Pancreas (tissue), 10 donors: ENCODE measurements around the gene GSS. TPM values are rescaled to one million over a fixed set of nuclear protein-coding genes. Genes with fewer than 3 reads are reported as not detected.

Source experiments
- ATAC-seq, 4 donors: fragments of 200-7000 bp; cut with Tn5 transposase; one replicate each; pipeline versions ENCODE4 v1.8.0 to v1.9.1; 2020; ENCODE audit warnings: mild to moderate bottlenecking in 4 of 4, moderate library complexity in 4 of 4
- DNase-seq, 6 donors: peaks; one replicate each; pipeline ENCODE4 v3.0.0-alpha.2; 2020
- FAIRE-seq: peaks from 2 replicates; lab custom pipeline; 2012; peaks lifted over from hg19 to GRCh38; lab: Jason Lieb, UNC
- H3K27ac ChIP-seq, 4 donors: fragments of 200-600 bp; sonication (generic); 1 replicate in 3 of 4; 2 replicates in 1 of 4; pipeline versions ENCODE4 v1.5.0 to v1.8.0; 2020
- H3K27me3 ChIP-seq, 4 donors: fragments of 200-600 bp; one replicate each; pipeline ENCODE4 v1.8.0; 2021
- H3K36me3 ChIP-seq, 3 donors: fragments of 200-600 bp; sonication (generic) in 1 of 3; one replicate each; pipeline versions ENCODE4 v1.5.0 to v1.8.0; 2020 to 2021
- H3K4me1 ChIP-seq, 3 donors: fragments of 200-600 bp; one replicate each; pipeline ENCODE4 v1.8.0; 2021
- H3K4me3 ChIP-seq, 4 donors: fragments of 200-600 bp; sonication (generic) in 2 of 4; one replicate each; pipeline versions ENCODE4 v1.5.0 to v1.8.0; 2020 to 2021
- H3K9me3 ChIP-seq, 4 donors: fragments of 200-600 bp; one replicate each; pipeline ENCODE4 v1.8.0; 2021
- CTCF ChIP-seq, 4 donors: fragments of 200-600 bp; sonication (generic) in 3 of 4; IDR thresholded peaks; one replicate each; pipeline versions ENCODE4 v1.5.0 to v1.8.0; 2021; ENCODE audit warnings: antibody characterized with exemption in 4 of 4
- WGBS, 2 donors: extraction: QIAGEN DNeasy Blood & Tissue Kit; methylation state at CpG; one replicate each; pipeline ENCODE4 v1.1.7; 2013; 5-methylcytosine and 5-hydroxymethylcytosine counted together
- intact Hi-C, 3 donors: fragments of 100-400 bp; cut with DNase I; formaldehyde crosslinking; loops; one replicate each; pipeline versions ENCODE4 v1.11.1 to v1.14.2; 2022
- polyA plus RNA-seq, 2 donors: library from polyadenylated mRNA; stranded (reverse); fragments of 200-250 nt; gene quantifications; one replicate each; pipeline ENCODE4 v1.2.3, GENCODE V29; 2013
- total RNA-seq, 6 donors: library from RNA; stranded (reverse); fragmentation: NEBNext Ultra II Directional in 4 of 6; extraction: Animal tissue kit (Norgen Biotek cat#: 25700) in 4 of 6; gene quantifications; one replicate each; pipeline versions ENCODE4 v1.2.1 to v1.2.4, GENCODE V29; 2021 to 2023
- donor health status: healthy with polysubstance abuse.
- donor health status: DM: no; HTN: no; CAD: no; lungs with moderate emphysema.
- donor health status: DM: no; HTN: no; CAD: no.
- donor health status: control.
- donor health status: control.
- donor health status: Bipolar disorder and iron deficiency.
- donor health status: DM: yes; HTN: yes; CAD: no.
- donor health status: DM: no; HTN: no; CAD: no.
- donor health status: DM: no; HTN: no; CAD: no.
- donor health status: DM: yes; HTN: yes; CAD: no.

Gene GSS
- total and polyA plus RNA-seq, 8 donors, result 6.7 to 32.2 (median 14.4) TPM

GRCh38 chr20:34954904-34955230 is 739 bp downstream of the GSS start:
- no peak for TF ChIP-seq CTCF (IDR thresholded peaks at IDR 0.05)
- intact Hi-C loops, result loop anchor here in 1 of 3 donors (10.0 kb wide), 1 partner anchor 80 kb away; the partner anchor contains the start of genes ACSS2 and GGT7
- H3K9me3 ChIP-seq, result no peaks in the 10 kb centered on the region
- WGBS, 2 donors, result 5% methylated on average over 13 of the region's 13 CpGs
- DNase-seq (no peak), ATAC-seq (peak in 1 of 4 donors; percentile 10), FAIRE-seq (no peak)
- H3K36me3 ChIP-seq, result no peaks in the 10 kb centered on the region
- no peaks in the 10 kb centered on the region for H3K27me3 ChIP-seq
- peak overlapping the region in 3 of 4 donors; percentile 69 to 86 (median 77) for H3K27ac ChIP-seq
- peaks cover 0 to 4% (median 0%) of the 10 kb centered on the region in 3 donors for H3K4me1 ChIP-seq
- peak overlapping the region; percentile 44 to 75 (median 57) for H3K4me3 ChIP-seq

- ATAC-seq (no peak), FAIRE-seq (no peak), DNase-seq (no peak)
- peaks cover 0 to 4% (median 0%) of the 10 kb centered on the region in 3 donors for H3K4me1 ChIP-seq
- 79 to 80% methylated on average over 7 of the region's 7 CpGs for WGBS, 2 donors
- H3K27ac ChIP-seq, result no peak overlapping the region
- H3K36me3 ChIP-seq, result no peaks in the 10 kb centered on the region
- H3K9me3 ChIP-seq, result no peaks in the 10 kb centered on the region
- no peak for TF ChIP-seq CTCF (IDR thresholded peaks at IDR 0.05)
- H3K27me3 ChIP-seq, result no peaks in the 10 kb centered on the region
- intact Hi-C loops, result loop anchor here in 1 of 3 donors (10.0 kb wide), 1 partner anchor 79 kb away; the partner anchor contains the start of genes ACSS2 and GGT7
- H3K4me3 ChIP-seq, result no peak overlapping the region
Observed at GRCh38 chr20:34953960-34954359, 1.6 kb downstream of the GSS start.

DNA sequence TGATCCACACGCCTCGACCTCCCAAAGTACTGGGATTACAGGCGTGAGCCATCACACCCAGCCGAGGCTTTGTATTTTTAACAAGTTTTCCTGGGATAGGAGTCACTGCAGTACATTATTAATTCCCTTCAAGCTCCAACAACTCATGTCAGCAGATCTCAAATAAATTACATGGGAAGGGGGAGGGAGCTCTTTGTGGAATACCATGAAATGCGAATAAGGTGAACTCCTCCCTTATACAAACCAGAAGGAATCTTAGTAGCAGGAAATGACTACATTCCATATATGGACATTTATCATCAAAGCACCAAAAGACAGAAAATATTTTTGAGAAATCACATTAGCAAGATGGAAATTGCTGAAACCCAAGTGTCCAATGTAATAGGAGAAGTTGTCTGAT is 2.9 kb downstream of the GSS start:
- H3K4me1 ChIP-seq, result peaks cover 0 to 4% (median 0%) of the 10 kb centered on the region in 3 donors
- H3K27me3 ChIP-seq, result no peaks in the 10 kb centered on the region
- H3K4me3 ChIP-seq, result no peak overlapping the region
- DNase-seq (no peak), ATAC-seq (no peak), FAIRE-seq (no peak)
- intact Hi-C loops, result loop anchor here in 1 of 3 donors (10.0 kb wide), 1 partner anchor 78 kb away; the partner anchor contains the start of genes ACSS2 and GGT7
- no peaks in the 10 kb centered on the region for H3K36me3 ChIP-seq
- TF ChIP-seq CTCF (IDR thresholded peaks at IDR 0.05), result no peak
- no peak overlapping the region for H3K27ac ChIP-seq
- no peaks in the 10 kb centered on the region for H3K9me3 ChIP-seq
- WGBS, 2 donors, result 82 to 83% methylated on average over 5 of the region's 5 CpGs

GRCh38 chr20:34951652-34952051 is 4.0 kb downstream of the GSS start:
- no peak for TF ChIP-seq CTCF (IDR thresholded peaks at IDR 0.05)
- peaks cover 0 to 4% (median 0%) of the 10 kb centered on the region in 3 donors for H3K4me1 ChIP-seq
- H3K4me3 ChIP-seq, result no peak overlapping the region
- FAIRE-seq, result no peak
- no peaks in the 10 kb centered on the region for H3K27me3 ChIP-seq
- no peak for DNase-seq
- ATAC-seq, result no peak
- WGBS, 2 donors, result 87% methylated on average over 8 of the region's 8 CpGs
- no peaks in the 10 kb centered on the region for H3K9me3 ChIP-seq
- no peaks in the 10 kb centered on the region for H3K36me3 ChIP-seq
- no peak overlapping the region for H3K27ac ChIP-seq
- intact Hi-C loops, result loop anchor here in 1 of 3 donors (10.0 kb wide), 1 partner anchor 77 kb away; the partner anchor contains the start of genes ACSS2 and GGT7

- intact Hi-C loops, result loop anchor here in 1 of 3 donors (10.0 kb wide), 1 partner anchor 76 kb away; the partner anchor contains the start of genes ACSS2 and GGT7
- peaks cover 0 to 4% (median 0%) of the 10 kb centered on the region in 3 donors for H3K4me1 ChIP-seq
- FAIRE-seq (no peak), DNase-seq (no peak), ATAC-seq (no peak)
- H3K27me3 ChIP-seq, result no peaks in the 10 kb centered on the region
- H3K9me3 ChIP-seq, result no peaks in the 10 kb centered on the region
- H3K36me3 ChIP-seq, result no peaks in the 10 kb centered on the region
- no peak overlapping the region for H3K4me3 ChIP-seq
- WGBS, 2 donors, result 91 to 98% methylated on average over 2 of the region's 2 CpGs
- TF ChIP-seq CTCF (IDR thresholded peaks at IDR 0.05), result no peak
- no peak overlapping the region for H3K27ac ChIP-seq
Observed at GRCh38 chr20:34951252-34951651, 4.4 kb downstream of the GSS start.
